ENCODE measurements around the gene RAB44. TPM values are rescaled to one million over a fixed set of nuclear protein-coding genes. Genes with fewer than 3 reads are reported as not detected.

Gene RAB44
- total RNA-seq, 1 donor from 2014 or later: not detected

- no peak overlapping the region for H3K4me3 Mint-ChIP-seq
- TF ChIP-seq EZH2 (IDR thresholded peaks at IDR 0.05) (no peak), EZH2phosphoT487 (IDR thresholded peaks at IDR 0.05) (no peak), CTCF (IDR thresholded peaks at IDR 0.05) (no peak)
- H3K27ac Mint-ChIP-seq: no peak overlapping the region
- no peaks in the 10 kb centered on the region for H3K9me3 ChIP-seq (ENCODE audit: low read depth)
- no peaks in the 10 kb centered on the region for H3K4me1 ChIP-seq
- DNase-seq (ENCODE audit: low spot score): no peak
- no peaks in the 10 kb centered on the region for H3K27me3 ChIP-seq
- H2AFZ ChIP-seq (replicated peaks): no peak overlapping the region
- no peaks in the 10 kb centered on the region for H3K4me1 Mint-ChIP-seq
- H3K36me3 Mint-ChIP-seq: no peaks in the 10 kb centered on the region
- H3F3A ChIP-seq (ENCODE audit: low read depth): no peaks in the 10 kb centered on the region
- H3K9ac ChIP-seq: no peak overlapping the region
- peaks cover 2% of the 10 kb centered on the region for H3K27me3 Mint-ChIP-seq (ENCODE audit: insufficient read depth, low read depth)
- H3K4me3 ChIP-seq: no peak overlapping the region
- H4K20me1 ChIP-seq (ENCODE audit: low read depth): no peaks in the 10 kb centered on the region
- H3K4me2 ChIP-seq: no peak overlapping the region
- H3K27ac ChIP-seq: no peak overlapping the region
- H3K36me3 ChIP-seq: no peaks in the 10 kb centered on the region
- no peaks in the 10 kb centered on the region for H3K79me2 ChIP-seq (ENCODE audit: low read depth)
- no peaks in the 10 kb centered on the region for H3K9me3 Mint-ChIP-seq
Measured at GRCh38 chr6:36712816-36713215, 15.2 kb downstream of the RAB44 start.

- Histone ChIP-seq H3F3A (ENCODE audit: low read depth) (no peaks in the 10 kb centered on the region), H4K20me1 (ENCODE audit: low read depth) (no peaks in the 10 kb centered on the region), H3K27me3 (no peaks in the 10 kb centered on the region), H3K4me3 (no peak overlapping the region), H2AFZ (replicated peaks) (no peak overlapping the region), H3K27ac (no peak overlapping the region), H3K79me2 (ENCODE audit: low read depth) (no peaks in the 10 kb centered on the region), H3K36me3 (no peaks in the 10 kb centered on the region), H3K4me2 (no peak overlapping the region), H3K9me3 (ENCODE audit: low read depth) (no peaks in the 10 kb centered on the region), H3K4me1 (no peaks in the 10 kb centered on the region), H3K9ac (no peak overlapping the region)
- Mint-ChIP-seq H3K4me3 (no peak overlapping the region), H3K27me3 (ENCODE audit: insufficient read depth, low read depth) (peaks cover 2% of the 10 kb centered on the region), H3K36me3 (no peaks in the 10 kb centered on the region), H3K4me1 (peaks cover 2% of the 10 kb centered on the region), H3K27ac (no peak overlapping the region), H3K9me3 (no peaks in the 10 kb centered on the region)
- no peak for DNase-seq (ENCODE audit: low spot score)
- TF ChIP-seq CTCF (IDR thresholded peaks at IDR 0.05) (no peak), EZH2phosphoT487 (IDR thresholded peaks at IDR 0.05) (no peak), EZH2 (IDR thresholded peaks at IDR 0.05) (no peak)
Measured at GRCh38 chr6:36713846-36714245, 16.2 kb downstream of the RAB44 start.

GRCh38 chr6:36714511-36714910 is 16.9 kb downstream of the RAB44 start:
- no peaks in the 10 kb centered on the region for H4K20me1 ChIP-seq (ENCODE audit: low read depth)
- H3K27ac Mint-ChIP-seq: peak overlapping the region; percentile 70
- no peak overlapping the region for H3K4me3 Mint-ChIP-seq
- H3K4me2 ChIP-seq: no peak overlapping the region
- H3K9ac ChIP-seq: no peak overlapping the region
- H3K4me1 ChIP-seq: no peaks in the 10 kb centered on the region
- H3K4me3 ChIP-seq: no peak overlapping the region
- H3K79me2 ChIP-seq (ENCODE audit: low read depth): no peaks in the 10 kb centered on the region
- H3K27ac ChIP-seq: no peak overlapping the region
- no peaks in the 10 kb centered on the region for H3K36me3 Mint-ChIP-seq
- TF ChIP-seq EZH2phosphoT487 (IDR thresholded peaks at IDR 0.05) (no peak), EZH2 (IDR thresholded peaks at IDR 0.05) (no peak), CTCF (IDR thresholded peaks at IDR 0.05) (no peak)
- peaks cover 5% of the 10 kb centered on the region for H3K4me1 Mint-ChIP-seq
- no peaks in the 10 kb centered on the region for H3K27me3 ChIP-seq
- H3F3A ChIP-seq (ENCODE audit: low read depth): no peaks in the 10 kb centered on the region
- no peak overlapping the region for H2AFZ ChIP-seq (replicated peaks)
- H3K36me3 ChIP-seq: no peaks in the 10 kb centered on the region
- DNase-seq (ENCODE audit: low spot score): no peak
- no peaks in the 10 kb centered on the region for H3K9me3 Mint-ChIP-seq
- H3K9me3 ChIP-seq (ENCODE audit: low read depth): no peaks in the 10 kb centered on the region
- H3K27me3 Mint-ChIP-seq (ENCODE audit: insufficient read depth, low read depth): peaks cover 2% of the 10 kb centered on the region
